Skin epidermis (tissue), 12 donors: ENCODE measurements around the gene ADAMTS13.
A peak's percentile ranks its signal among the peaks of the same experiment; 100 is the strongest.
"Not testable (repeated sequence)": the region's sequence is repeated elsewhere in the genome, so short reads cannot be mapped to it uniquely, and the experiment has no call there.

Experiments
- H3K27ac ChIP-seq, 21 experiments: fragments of 200-600 bp; sonication (generic) in 11 of 21; one replicate each; pipeline ENCODE4 v1.5.0; 2020; ENCODE audit warnings: mild to moderate bottlenecking in 3 of 21, inconsistent platforms in 2 of 21, moderate library complexity in 2 of 21
- H3K4me3 ChIP-seq, 7 experiments: fragments of 200-600 bp; sonication (generic) in 2 of 7; one replicate each; pipeline ENCODE4 v1.5.0; 2020; ENCODE audit warnings: inconsistent platforms in 2 of 7, mild to moderate bottlenecking in 2 of 7, moderate library complexity in 1 of 7

Gene ADAMTS13

DNA sequence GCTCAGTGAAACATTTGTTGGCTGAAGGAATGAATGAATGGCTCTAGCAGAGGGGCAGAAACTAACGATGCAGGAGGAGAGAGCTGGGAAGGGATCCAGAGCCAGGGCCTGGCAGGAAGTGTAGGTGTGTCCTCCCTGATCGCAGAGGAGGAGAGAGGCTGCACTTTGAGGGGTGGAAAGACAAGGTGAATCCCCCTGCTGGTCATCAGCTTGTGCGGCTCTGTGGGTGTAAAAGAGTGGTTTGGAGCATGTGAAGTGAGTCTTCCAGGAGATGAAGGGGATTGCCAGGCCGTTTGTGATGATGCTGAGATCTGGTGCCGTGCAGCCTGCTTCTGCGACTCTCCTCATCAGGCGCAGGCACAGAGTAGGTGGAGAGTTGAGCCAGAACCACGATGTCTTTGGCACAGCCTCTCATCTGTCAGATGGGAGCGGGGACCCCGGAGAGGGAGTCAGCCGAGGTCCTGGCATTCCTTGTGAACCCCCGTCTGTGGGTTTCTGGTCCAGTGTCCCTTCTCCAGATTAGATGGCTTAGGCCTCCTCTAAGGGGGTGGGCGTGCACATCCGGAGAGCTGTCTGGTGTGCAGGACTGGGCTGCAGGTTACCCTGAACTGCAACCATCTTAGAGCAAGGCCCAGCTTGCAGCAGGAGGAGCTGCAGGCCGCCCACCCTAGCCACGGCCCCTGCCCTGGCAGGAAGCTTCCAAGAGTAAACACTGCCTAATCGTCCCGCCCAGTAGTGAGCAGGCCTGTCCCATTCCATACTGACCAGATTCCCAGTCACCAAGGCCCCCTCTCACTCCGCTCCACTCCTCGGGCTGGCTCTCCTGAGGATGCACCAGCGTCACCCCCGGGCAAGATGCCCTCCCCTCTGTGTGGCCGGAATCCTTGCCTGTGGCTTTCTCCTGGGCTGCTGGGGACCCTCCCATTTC is at the start of gene ADAMTS13:
Gene ADAMTS13, plus strand, starts transcription at position 753 of the 928 bp plus-strand sequence. Its CDS starts 77 bp downstream, at position 830.
- H3K27ac ChIP-seq = peak within 1 kb of the TSS in 1 of 21 experiments; percentile 58

DNA sequence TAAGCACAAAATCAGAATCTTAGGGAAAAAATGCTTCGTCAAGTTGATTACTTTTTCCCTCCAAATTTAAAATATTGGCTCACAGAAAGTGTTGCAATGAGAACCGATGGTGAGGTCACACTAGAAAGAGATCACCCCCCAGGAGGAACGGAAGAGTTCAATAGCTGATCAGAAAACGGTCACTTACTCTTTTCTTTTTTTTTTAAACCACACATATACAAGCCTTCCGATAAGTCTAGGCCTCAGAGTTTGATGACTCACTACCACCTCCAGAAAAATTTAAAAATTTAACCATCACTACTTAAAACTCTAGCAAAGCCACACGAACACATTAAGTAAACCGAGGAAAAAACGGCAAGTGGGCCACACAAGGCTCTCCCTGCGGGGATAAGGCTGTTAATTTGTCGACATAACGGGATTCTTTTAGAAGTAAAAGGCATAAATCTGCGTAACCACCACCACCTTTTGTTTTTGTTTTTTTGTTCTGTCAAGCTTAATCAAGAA is 47.5 kb upstream of the ADAMTS13 start:
- peak overlapping the region; percentile 79 to 100 (median 92) for H3K4me3 ChIP-seq
- peak overlapping the region in 20 of 21 experiments; percentile 93 to 100 (median 99) for H3K27ac ChIP-seq

More for the DNA sequence above, at the start of gene ADAMTS13:
- no peak within 1 kb of the TSS for H3K4me3 ChIP-seq

DNA sequence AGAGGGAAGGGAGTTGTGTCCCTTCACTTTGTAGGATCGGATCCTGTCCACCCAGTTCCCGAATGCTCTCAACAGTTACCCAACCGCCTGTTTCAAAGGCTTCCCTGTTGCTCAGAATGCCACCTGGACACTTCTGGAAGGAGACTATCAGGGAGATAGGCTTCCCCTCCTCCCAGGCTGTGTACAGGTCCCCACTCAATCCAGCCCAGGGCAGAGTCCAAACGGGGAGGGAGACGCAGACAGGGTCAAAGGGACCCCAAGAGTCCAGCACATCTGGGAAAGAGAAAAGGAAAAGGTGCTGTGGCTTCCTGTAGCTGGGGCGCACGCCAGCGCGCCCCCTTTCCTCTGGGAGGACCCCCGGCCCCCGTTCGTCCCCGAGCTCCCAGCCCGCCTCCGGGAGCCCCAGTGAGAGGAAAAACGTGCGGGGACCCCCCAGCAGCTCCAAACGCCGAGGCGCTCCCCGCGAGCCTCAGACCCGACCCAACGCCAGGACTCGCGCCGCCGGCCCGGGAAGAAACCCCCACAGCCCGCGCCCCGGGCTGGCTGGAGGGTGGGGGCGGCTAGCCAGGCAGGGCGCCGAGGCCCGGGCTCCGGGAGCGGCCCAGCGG is 46.9 kb upstream of the ADAMTS13 start:
- peak overlapping the region; percentile 79 to 100 (median 92) for H3K4me3 ChIP-seq
- peak overlapping the region; percentile 93 to 100 (median 99) for H3K27ac ChIP-seq

DNA sequence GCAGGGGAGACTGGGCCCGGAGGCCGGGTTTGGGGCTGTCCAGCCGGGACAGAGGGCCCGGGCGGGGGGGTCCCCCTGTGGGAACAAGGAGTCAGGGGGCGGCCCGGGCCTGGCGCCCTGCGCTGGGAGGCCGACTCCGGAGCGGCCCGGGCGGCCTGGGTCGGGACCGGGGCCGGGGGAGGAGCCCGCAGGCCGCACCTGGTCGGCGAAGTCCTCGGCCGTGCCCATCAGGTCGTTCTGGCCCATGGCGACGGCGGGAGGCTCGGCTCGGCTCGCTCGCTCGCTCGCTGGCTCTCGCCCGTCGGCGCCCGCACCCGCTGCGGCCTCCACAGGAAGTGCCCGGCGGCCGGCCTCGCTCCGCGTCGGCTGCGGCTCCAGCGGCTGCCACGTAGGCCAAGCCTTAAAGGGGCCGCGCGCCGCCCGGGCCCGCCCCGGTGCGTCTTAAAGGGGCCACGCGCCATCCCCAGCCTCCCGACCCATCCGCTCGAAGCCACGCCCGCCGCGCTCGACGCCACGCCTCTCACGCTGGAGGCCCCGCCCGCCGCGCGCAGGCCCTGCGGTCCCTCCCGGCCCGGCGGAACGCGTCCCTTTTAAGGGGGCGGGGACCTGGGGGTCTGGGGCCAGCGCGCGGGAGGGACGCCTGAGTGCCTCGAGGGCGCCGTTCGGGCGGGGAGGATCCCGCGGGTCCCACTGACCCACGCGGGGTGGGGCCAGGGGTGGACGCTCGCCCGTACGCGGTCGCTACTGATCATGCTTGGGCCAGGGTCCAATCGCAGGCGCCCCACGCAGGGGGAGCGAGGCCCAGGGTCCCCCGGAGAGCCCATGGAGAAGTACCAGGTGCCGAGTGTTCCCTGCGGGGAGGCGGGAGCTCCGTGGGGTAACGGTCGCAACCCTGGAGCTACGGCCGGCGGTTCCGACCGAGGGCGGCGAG is 46.2 kb upstream of the ADAMTS13 start, which contains the start of the genes STKLD1 and SURF4:
Gene STKLD1, plus strand, starts transcription at position 643 of the 931 bp plus-strand sequence. Its CDS starts 108 bp downstream, at position 751.
Gene SURF4, minus strand, starts transcription at position 337 of the 931 bp plus-strand sequence. Its CDS starts 91 bp downstream, at position 246.
- Histone ChIP-seq H3K27ac (peak within 1 kb of the TSS; percentile 93 to 100 (median 99)), H3K4me3 (peak within 1 kb of the TSS; percentile 79 to 100 (median 92))

DNA sequence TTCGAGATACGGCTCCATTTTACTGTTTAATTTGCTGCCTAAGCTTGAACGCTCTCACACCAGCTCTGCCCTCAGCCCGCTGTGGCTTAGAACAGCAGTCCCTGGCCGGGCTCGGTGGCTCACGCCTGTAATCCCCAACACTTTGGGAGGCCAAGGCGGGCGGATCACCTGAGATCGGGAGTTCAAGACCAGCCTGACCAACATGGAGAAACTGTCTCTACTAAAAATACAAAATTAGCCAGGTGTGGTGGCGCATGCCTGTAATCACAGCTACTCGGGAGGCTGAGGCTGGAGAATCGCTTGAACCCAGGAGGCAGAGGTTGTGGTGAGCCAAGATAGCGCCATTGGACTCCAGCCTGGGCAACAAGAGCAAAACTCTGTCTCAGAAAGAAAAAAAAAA is 44.9 kb upstream of the ADAMTS13 start:
- H3K4me3 ChIP-seq = not testable (repeated sequence)
- H3K27ac ChIP-seq = peak overlapping the region in 7 of 21 experiments; percentile 4 to 93 (median 45)

DNA sequence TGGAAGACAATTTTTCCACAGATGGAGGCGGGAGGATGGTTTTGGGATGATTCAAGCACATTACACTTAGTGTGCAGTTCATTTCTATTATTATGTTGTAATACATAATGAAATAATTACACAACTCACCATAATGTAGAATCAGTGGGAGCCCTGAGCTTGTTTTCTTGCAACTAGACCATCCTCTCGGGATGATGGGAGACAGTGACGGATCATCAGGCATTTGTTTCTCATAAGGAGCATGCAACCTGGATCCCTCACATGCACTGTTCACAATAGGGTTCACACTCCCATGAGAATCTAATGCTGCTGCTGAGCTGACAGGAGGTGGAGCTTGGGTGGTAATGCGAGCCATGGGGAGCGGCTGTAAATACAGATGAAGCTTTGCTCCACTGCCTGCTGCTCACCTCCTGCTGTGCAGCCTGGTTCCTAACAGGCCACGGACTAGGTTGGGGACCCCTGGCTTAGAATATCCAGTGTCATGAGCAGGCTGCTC is 44.4 kb upstream of the ADAMTS13 start:
- Histone ChIP-seq H3K27ac (peak overlapping the region in 8 of 21 experiments; percentile 27 to 69 (median 50)), H3K4me3 (no peak overlapping the region)

DNA sequence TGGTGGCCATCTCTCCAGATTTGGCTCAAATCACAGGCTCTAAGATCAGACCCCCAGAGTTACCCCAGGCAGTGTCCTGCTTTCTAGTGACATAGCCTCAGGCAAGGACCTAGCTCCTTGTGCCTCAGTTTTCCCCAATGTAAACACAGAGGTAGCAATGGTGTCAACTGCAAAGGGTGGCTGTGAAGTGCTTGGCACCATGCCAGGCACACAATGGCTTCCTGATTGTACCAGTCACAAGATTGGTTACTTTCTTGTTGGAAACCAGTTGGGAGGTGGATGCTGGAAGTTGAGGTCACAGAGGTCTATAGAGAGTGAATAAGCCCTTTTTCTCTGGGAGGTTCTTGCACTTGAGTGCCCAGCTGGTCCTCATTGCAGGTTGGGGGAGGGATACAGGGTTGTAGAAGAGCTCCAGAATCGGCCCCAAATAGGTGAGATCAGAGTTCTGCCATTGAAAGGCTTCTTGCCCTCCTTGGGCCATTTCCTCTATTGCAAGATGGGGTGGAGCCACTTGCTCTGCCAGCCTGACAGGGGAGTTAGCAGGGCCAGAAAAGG is 43.7 kb upstream of the ADAMTS13 start:
- Histone ChIP-seq H3K27ac (peak overlapping the region in 8 of 21 experiments; percentile 11 to 69 (median 48)), H3K4me3 (no peak overlapping the region)

DNA sequence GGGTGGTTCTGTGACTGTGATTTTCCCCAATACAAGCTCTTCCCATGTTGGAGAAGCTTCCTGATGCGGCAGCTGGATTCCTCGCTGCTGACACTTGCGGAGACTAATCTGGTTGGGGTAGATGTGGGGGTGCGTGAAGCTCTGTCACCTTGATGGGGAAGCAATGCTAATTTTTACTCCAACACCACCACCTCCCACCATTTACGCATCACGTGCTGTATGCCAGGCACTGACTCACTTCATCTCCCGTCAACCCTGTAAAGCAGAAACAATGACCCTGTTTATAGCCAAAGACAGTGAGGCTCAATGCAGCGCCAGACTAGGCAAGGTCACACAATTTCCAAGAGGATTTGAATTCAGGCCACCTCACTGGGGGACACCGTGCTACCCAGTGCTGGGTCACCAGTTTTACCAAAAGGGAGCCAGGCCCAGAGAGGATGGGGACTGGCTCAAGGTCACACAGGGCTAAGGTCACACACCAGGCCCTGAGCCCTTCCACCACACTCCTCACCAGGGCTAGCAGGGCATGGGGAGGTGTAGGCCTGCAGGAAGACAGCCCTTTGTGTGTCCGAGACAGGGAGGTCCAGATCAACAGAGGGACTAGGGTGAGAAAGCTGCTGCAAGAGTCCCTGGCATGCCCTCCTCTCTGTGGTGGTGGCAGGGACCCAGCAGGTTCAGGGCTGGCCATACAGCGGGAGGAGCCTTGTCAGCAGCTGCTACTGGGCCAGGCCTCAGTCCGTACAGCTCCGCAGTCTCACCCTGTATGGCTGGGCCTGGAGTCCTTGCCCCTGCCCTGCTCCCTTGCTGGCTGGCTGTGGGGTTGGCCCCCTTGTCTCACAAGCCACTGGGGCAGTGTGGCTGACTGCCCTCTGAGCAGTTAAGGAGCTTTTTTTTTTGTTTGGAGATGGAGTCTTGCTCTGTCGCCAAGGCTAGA is 42.7 kb upstream of the ADAMTS13 start:
- no peak overlapping the region for H3K4me3 ChIP-seq
- H3K27ac ChIP-seq = peak overlapping the region in 3 of 21 experiments; percentile 11 to 55 (median 27)

DNA sequence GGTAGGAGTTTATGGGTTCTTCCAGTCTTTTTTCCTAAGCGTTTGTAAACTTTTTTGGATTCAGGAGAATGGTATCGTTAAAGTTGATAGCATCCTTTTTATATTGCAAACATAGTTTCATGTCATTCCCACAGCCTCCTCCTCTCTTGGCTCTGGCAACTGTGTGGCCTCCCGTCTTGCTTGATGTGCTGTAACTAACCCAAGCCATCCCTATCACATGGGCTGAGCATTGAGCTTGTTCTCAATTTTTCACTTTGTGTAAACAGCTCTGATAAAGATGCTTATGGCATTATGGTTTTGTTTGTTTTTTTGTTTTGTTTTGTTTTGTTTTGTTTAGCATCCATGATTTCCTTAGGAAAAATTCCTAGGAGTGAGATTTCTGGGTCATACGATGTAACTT is 41.4 kb upstream of the ADAMTS13 start:
- no peak overlapping the region for H3K4me3 ChIP-seq
- H3K27ac ChIP-seq = no peak overlapping the region

DNA sequence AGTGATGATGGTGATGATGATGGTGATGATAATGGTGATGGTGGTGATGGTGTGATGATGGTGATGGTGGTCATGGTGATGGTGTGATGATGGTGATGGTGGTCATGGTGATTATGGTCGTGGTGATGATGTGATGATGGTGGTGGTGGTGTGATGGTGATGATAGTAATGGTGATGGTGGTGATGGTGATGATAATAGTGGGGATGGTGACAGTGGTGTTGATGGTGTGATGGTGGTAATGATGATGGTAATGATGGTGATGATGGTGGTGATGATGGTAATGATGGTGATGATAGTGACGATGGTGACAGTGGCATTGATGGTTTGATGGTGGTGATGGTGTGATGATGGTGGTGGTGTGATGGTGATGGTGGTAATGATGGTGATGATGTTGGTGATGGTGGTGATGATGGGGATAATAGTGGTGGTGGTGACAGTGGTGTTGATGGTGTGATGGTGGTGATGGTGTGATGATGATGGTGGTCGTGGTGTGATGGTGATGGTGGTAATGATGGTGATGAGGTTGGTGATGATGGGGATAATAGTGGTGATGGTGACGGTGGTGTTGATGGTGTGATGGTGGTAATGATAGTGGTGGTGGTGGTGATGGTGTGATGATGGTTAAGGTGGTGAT is 39.5 kb upstream of the ADAMTS13 start:
- no peak overlapping the region for H3K27ac ChIP-seq
- H3K4me3 ChIP-seq = no peak overlapping the region

DNA sequence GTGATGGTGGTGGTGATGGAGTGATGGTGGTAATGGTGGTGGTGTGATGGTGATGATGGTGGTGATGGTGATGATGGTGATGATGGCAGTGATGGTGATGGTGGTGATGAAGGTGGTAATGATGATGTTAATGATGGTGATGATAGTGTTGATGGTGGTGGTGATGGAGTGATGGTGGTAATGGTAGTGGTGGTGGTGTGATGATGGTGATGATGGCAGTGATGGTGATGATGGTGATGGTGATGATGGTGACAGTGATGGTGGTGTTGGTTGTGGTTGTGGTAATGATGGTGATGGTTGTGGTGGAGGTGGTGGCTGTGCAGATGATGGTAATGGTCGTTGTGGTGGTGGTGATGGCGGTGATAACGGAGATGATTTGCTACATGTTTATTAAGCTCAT is 38.7 kb upstream of the ADAMTS13 start:
- H3K4me3 ChIP-seq = no peak overlapping the region
- no peak overlapping the region for H3K27ac ChIP-seq

DNA sequence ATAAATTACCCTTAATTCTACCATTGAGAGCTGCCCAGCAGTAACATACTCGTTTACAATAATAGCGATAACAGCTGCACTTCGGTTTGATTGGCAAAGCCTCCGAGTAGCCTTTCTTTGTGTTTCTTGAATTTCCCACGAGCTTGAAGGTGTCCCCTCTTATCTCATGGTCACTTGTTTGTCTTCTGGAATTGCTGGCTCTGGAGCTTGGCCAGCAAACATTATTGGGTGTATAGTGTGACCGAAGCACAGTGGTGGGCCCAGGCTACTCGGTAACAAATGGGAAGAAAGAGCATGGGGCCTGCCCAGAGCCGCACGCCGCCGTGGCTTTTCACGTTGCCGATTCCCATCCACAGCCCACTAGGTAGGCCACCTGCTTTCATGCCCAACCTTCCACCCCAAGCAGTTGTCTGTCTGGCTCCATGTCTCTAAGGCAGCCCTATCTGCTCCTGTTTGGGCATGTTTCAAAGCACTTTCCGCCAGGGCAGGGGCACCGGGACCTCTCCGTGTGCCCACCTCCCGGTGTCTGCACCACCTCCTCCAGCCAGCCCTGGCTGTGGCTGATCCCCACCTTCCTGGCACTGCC is 37.3 kb upstream of the ADAMTS13 start:
- Histone ChIP-seq H3K4me3 (no peak overlapping the region), H3K27ac (no peak overlapping the region)

DNA sequence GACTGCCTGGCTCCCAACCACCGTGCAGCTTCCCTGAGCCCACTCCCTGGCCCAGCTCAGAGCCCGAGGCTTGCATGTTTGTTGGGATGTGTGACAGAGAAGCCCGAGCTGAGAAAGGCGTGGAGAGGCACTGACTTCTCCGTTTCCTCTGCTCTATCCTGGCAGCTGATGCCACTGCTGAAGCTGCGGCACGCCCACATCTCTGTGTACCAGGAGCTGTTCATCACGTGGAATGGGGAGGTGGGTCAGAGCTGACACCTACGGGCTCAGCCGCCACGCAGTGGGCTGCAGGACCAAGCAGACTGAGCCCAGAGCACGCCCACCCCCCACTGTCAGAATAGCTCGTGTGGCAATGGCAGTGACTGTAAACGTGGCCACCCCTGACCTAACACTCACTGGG is 36.7 kb upstream of the ADAMTS13 start:
- Histone ChIP-seq H3K27ac (no peak overlapping the region), H3K4me3 (no peak overlapping the region)

DNA sequence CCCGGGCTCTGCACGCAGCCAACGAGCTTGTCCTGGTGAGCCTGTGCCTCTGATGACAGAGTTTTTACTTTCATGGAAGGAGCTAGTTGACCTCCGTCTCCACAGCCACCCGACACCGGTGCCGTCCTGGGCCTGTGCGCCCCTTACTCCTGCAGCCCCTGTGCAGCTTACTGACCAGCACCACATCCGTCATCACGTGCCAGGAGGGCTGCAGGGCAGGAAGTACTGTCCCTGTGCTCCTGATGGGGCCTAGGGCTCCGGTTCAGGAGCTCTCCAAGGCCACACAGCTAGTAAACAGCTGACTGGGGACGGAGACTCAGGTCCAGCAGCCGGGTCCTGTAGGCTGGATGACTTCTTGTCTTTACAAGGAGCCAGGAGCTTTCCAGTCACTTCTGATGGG is 35.8 kb upstream of the ADAMTS13 start:
- no peak overlapping the region for H3K4me3 ChIP-seq
- H3K27ac ChIP-seq = no peak overlapping the region

DNA sequence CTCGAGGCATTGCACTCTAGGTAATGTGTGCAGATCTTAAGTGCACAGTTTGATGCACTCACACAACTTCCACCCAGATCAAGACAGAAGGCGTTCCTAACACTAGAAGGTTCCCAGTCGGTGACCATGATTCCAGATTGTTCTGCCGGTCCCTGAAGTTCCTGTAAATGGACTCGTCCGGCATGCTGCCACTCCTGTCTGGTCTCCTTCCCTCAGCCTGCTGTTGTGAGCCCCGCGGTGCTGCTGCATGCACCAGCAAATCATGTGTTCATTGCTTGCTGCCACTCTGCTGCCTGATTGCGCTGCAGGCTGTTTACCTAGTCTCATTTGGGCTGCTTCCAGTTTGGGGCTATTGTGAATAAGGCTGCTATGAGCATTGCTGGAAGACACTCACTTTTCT is 34.5 kb upstream of the ADAMTS13 start:
- H3K27ac ChIP-seq = no peak overlapping the region
- H3K4me3 ChIP-seq = no peak overlapping the region

DNA sequence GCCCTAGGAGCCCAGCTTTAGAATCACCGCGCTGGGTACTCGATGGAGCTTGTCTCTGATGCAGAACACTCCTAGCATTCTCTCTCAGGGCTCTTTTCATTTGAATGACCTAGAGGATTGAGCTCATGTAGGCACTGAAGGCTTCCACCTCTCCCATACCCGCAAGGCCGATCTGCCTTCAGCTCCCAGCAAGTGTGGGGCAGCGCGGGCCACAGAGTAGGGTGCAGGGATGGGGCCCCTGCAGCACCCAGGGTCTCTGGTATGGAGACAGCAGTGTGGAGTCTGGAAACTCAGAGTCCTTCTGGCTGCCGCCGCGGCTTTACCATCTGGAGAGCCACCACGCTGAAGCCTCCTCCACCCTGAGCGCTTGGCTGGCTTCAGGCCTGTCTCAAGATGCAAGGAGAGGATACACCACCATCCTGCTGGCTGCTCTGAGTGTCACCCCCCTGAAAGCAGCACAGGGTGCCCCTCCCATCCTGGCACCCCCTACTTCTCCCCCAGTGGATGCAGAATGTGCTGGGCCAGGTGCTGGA is 33.1 kb upstream of the ADAMTS13 start:
- Histone ChIP-seq H3K4me3 (no peak overlapping the region), H3K27ac (no peak overlapping the region)

DNA sequence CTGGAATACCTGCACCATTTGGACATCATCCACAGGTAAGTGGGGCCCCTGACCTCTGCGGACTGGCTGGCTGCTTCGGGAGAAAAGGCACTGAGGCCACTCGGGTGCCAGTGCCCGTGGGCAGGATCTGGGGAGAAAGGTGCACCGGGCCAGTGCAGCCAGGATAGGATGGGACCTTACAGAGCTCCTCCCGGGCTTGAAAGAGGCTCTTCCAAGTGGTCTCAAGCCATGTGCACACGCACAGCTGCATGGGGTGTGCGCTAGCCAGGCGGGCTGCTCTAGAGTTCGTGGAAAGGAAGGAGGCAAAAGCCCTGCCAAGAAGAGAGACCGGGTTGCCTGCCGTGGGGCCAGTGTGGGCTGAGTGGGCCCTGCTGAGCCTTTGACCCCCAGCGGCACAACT is 32.6 kb upstream of the ADAMTS13 start:
- Histone ChIP-seq H3K27ac (no peak overlapping the region), H3K4me3 (no peak overlapping the region)
